Liver (tissue), 9 donors: ENCODE results near the gene CDKN2B-AS1. TPM values are rescaled to one million over a fixed set of nuclear protein-coding genes. Genes with fewer than 3 reads are reported as not detected.

Source experiments
- DNase-seq: peaks from one replicate; pipeline ENCODE4 v3.0.0-alpha.2; 2017; ENCODE audit warnings: low spot score
- H3K27ac ChIP-seq, 2 donors: one replicate each; pipeline ENCODE4 v1.7.0; 2013; ENCODE audit warnings: inconsistent platforms in 2 of 2, low read length in 2 of 2, control low read depth in 1 of 2, low read depth in 1 of 2, mild to moderate bottlenecking in 1 of 2
- H3K27me3 ChIP-seq, 4 donors: one replicate each; pipeline versions ENCODE4 v1.6.1 to v1.7.0; 2013; ENCODE audit warnings: low read length in 3 of 4, inconsistent platforms in 1 of 4, mild to moderate bottlenecking in 1 of 4, moderate library complexity in 1 of 4; ENCODE audit not compliant: control insufficient read depth in 4 of 4, insufficient read depth in 4 of 4
- H3K36me3 ChIP-seq, 4 donors: one replicate each; pipeline versions ENCODE4 v1.6.1 to v1.7.0; 2013; ENCODE audit warnings: low read length in 3 of 4, mild to moderate bottlenecking in 3 of 4, low read depth in 1 of 4, moderate library complexity in 1 of 4; ENCODE audit not compliant: control insufficient read depth in 4 of 4, insufficient read depth in 3 of 4
- H3K4me1 ChIP-seq, 4 donors: one replicate each; pipeline versions ENCODE4 v1.6.1 to v1.7.0; 2013; ENCODE audit warnings: low read length in 3 of 4, mild to moderate bottlenecking in 3 of 4, moderate library complexity in 1 of 4; ENCODE audit not compliant: control insufficient read depth in 4 of 4, insufficient read depth in 4 of 4
- H3K4me3 ChIP-seq, 3 donors: one replicate each; pipeline versions ENCODE4 v1.6.1 to v1.7.0; 2013; ENCODE audit warnings: low read length in 3 of 3, control low read depth in 1 of 3, low read depth in 1 of 3, mild to moderate bottlenecking in 1 of 3
- H3K9ac ChIP-seq, 2 donors: one replicate each; pipeline ENCODE4 v1.7.0; 2013; ENCODE audit warnings: low read length in 2 of 2, mild to moderate bottlenecking in 2 of 2, moderate library complexity in 2 of 2, control low read depth in 1 of 2, low read depth in 1 of 2
- H3K9me3 ChIP-seq, 4 donors: one replicate each; pipeline versions ENCODE4 v1.6.1 to v1.7.0; 2013; ENCODE audit warnings: low read length in 3 of 4; ENCODE audit not compliant: control insufficient read depth in 4 of 4
- CTCF ChIP-seq: fragments of 150-350 bp; IDR thresholded peaks from 2 replicates; pipeline ENCODE4 v1.5.1; 2017; ENCODE audit warnings: improper control_type of control experiment, low read depth, low read length; ENCODE audit not compliant: missing input control
- FOXA2 ChIP-seq: IDR thresholded peaks from 2 replicates; pipeline ENCODE4 v1.6.1; 2016; ENCODE audit warnings: antibody characterized with exemption
- HNF4A ChIP-seq, 2 donors: conservative IDR thresholded peaks; 2 replicates each; pipeline ENCODE4 v1.6.1; 2016; ENCODE audit warnings: antibody characterized with exemption in 2 of 2, mild to moderate bottlenecking in 2 of 2
- NR2F2 ChIP-seq: IDR thresholded peaks from 2 replicates; pipeline ENCODE4 v1.6.1; 2016; ENCODE audit warnings: antibody characterized with exemption
- RAD21 ChIP-seq, 2 donors: IDR thresholded peaks; 2 replicates each; pipeline ENCODE4 v1.6.1; 2016; ENCODE audit warnings: antibody characterized with exemption in 2 of 2, mild to moderate bottlenecking in 2 of 2
- REST ChIP-seq: IDR thresholded peaks from 2 replicates; pipeline ENCODE4 v1.6.1; 2016; ENCODE audit warnings: antibody characterized with exemption, mild to moderate bottlenecking
- RXRA ChIP-seq, 2 donors: IDR thresholded peaks; 2 replicates each; pipeline ENCODE4 v1.6.1; 2017 to 2018; ENCODE audit warnings: antibody characterized with exemption in 2 of 2, mild to moderate bottlenecking in 1 of 2
- SP1 ChIP-seq: IDR thresholded peaks from 2 replicates; pipeline ENCODE4 v1.6.1; 2018; ENCODE audit warnings: antibody characterized with exemption, mild to moderate bottlenecking
- TAF1 ChIP-seq: conservative IDR thresholded peaks from 2 replicates; pipeline ENCODE4 v1.6.1; 2016; ENCODE audit warnings: antibody characterized with exemption, mild to moderate bottlenecking
- YY1 ChIP-seq: IDR thresholded peaks from 2 replicates; pipeline ENCODE4 v1.6.1; 2016; ENCODE audit warnings: antibody characterized with exemption, mild to moderate bottlenecking
- ZBTB33 ChIP-seq: IDR thresholded peaks from 2 replicates; pipeline ENCODE4 v1.6.1; 2016; ENCODE audit warnings: antibody characterized with exemption
- WGBS: extraction: QIAGEN DNeasy Blood & Tissue Kit; methylation state at CpG from one replicate; pipeline ENCODE4 v1.1.7; 2013; 5-methylcytosine and 5-hydroxymethylcytosine counted together
- polyA plus RNA-seq, 2 donors: library from polyadenylated mRNA; stranded (reverse) in 1 of 2; unstranded in 1 of 2; fragments of 200-250 nt in 1 of 2; fragments of >200 nt in 1 of 2; fragmentation: Nextera tagmentation in 1 of 2; extraction: Ambion mirVana in 1 of 2; gene quantifications; one replicate each; pipeline versions ENCODE4 v1.2.1 to v1.2.3, GENCODE V29; 2013 to 2015
- total RNA-seq, 2 donors: library from RNA; depleted of rRNA; stranded (reverse); fragments of >200 nt; gene quantifications; one replicate each; pipeline ENCODE4 v1.2.3, GENCODE V29; 2014
- donor health status: healthy.
- donor health status: healthy.
- donor health status: healthy.
- donor health status: healthy.
- donor health status: healthy.

Gene CDKN2B-AS1
- total and polyA plus RNA-seq, 4 donors: 0.08 to 0.42 TPM; not detected in 2

- WGBS: 9% methylated on average over 6 of the region's 6 CpGs
- DNase-seq: no peak
- H3K9me3 ChIP-seq: no peaks in the 10 kb centered on the region
- H3K4me1 ChIP-seq: peaks cover 2 to 17% (median 8%) of the 10 kb centered on the region in 4 donors
- H3K9ac ChIP-seq: peak overlapping the region in 1 of 2 donors; percentile 27
- peak overlapping the region in 2 of 3 donors; percentile 79 to 91 for H3K4me3 ChIP-seq
- TF ChIP-seq RAD21 (IDR thresholded peaks at IDR 0.05) (peak; percentile 47 to 51), YY1 (peak; percentile 8), REST (peak; percentile 60), HNF4A (conservative IDR thresholded peaks at IDR 0.05) (no peak), ZBTB33 (no peak), FOXA2 (no peak), SP1 (peak; percentile 2), RXRA (IDR thresholded peaks at IDR 0.05) (no peak), TAF1 (no peak), CTCF (no peak), NR2F2 (no peak)
- peak overlapping the region in 1 of 2 donors; percentile 81 for H3K27ac ChIP-seq
- no peaks in the 10 kb centered on the region for H3K36me3 ChIP-seq
- peaks cover 0 to 10% (median 0%) of the 10 kb centered on the region in 4 donors for H3K27me3 ChIP-seq
Observed at GRCh38 chr9:22009506-22009867, 14.9 kb downstream of the CDKN2B-AS1 start.

- Histone ChIP-seq H3K9ac (no peak overlapping the region), H3K36me3 (no peaks in the 10 kb centered on the region), H3K9me3 (no peaks in the 10 kb centered on the region), H3K4me3 (no peak overlapping the region), H3K27me3 (no peaks in the 10 kb centered on the region), H3K4me1 (peaks cover under 1 to 15% (median 8%) of the 10 kb centered on the region in 4 donors), H3K27ac (no peak overlapping the region)
- TF ChIP-seq CTCF: no peak
- TF ChIP-seq REST: peak; percentile 97
- no peak for DNase-seq
- WGBS: 29% methylated on average over 13 of the region's 13 CpGs
Observed at GRCh38 chr9:22010866-22011625, 16.5 kb downstream of the CDKN2B-AS1 start.
